ENCODE data around the gene SYMPK.

Gene SYMPK

DNA sequence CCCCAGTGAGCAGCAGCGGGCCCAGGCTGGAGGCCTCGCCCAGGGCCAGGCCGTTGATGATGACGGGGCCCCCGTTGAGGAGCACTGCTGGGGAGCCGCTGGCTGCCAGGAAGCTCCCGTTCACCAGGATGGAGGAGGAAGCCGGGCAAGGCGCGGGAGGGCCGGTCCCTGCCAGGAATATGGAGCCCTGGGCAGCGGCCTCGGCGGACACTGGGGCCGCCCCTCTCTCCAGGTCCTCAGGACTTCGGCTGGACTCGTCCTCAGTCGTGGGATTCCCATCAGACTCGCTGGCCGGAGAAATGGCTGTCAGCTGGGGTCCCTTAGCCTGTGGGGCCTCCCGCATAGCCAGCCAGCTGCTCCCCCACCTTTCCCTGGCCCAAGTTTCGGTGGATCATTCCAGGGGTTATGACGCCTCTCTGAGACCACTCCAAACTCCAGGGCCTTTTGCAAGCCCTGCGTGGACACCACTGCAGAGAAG, 96.0 kb downstream of the SYMPK start:
- DNase-seq (ENCODE audit: low spot score): peak; percentile 40

DNA sequence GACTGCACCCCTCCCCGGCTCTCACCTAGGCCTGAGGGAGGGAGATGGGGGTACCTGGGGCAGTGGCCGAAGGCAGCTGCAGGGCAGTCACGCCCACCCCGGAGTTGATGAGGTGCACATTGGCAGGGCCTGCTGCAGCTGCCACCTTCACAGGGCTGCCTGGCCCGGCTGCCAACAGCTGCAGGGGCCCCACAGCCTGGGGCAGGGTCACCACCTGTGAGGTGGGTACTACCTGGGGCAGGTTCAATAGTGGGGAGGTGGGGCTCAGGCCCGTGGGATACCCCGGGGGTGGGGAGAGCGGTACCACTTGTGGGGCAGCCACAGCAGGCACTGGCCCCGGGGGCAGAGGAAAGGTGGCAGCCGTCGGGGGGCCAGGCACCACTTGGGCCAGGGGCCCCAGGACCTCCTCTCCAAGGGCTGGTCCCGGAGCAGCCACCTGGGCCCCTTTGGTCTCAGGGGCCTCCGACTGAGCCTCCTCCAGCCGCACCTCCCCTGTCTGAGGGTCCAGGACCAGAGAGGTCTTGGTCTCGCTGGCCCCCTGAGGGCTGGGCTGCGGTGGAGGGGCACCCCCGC, 96.6 kb downstream of the SYMPK start:
- DNase-seq (ENCODE audit: low spot score): no peak

DNA sequence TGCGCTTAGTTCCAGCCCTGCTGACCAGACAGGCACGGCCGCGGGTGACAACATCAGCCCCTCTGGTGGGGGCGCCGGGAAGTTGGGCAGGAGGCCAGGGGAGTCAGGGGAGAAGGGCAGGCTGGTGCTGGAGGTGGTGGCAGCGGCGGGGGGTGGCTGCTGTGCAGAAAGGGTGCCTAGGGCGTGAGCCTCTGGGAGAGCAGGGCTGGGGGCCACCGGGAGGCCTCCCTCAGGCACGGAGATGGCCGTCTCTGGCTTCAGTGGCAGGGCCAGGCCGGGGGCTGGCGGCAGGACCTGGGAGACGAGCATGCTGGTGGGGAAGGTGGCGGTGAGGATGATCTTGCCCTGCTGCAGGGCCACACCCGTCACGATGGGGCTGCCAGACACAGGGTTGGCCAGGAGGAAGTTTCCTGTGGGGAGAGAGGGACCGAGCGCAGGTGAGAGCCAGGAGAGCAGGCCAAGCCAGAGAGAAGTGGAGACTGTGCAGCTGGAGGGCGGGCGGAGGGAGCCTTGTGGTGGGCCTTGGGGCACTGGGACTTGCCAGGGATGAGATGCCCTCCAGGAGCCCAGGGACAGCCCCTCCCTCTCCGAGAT, 97.1 kb downstream of the SYMPK start:
- no peak for DNase-seq (ENCODE audit: low spot score)

Data from iPS-NIHi11 (cell line).